K562 (cell line): ENCODE results near the gene NLRX1. TPM values are rescaled to one million over a fixed set of nuclear protein-coding genes. Genes with fewer than 3 reads are reported as not detected.

ENCODE experiments used
- DMBX1 ChIP-seq: fragments of 250-450 bp; sonication (Bioruptor Pico); IDR thresholded peaks from 2 replicates; pipeline ENCODE4 v1.8.0; 2022; ENCODE audit warnings: inconsistent platforms, mild to moderate bottlenecking, moderate library complexity, borderline replicate concordance
- FOXA3 ChIP-seq, 2 experiments: fragments of 450-650 bp in 1 of 2; sonication (generic) in 1 of 2; formaldehyde crosslinking; IDR thresholded peaks in 1 of 2; conservative IDR thresholded peaks in 1 of 2; 2 replicates each; pipeline versions ENCODE4 v1.4.0 to v1.8.0; 2020 to 2022; ENCODE audit warnings: mild to moderate bottlenecking in 2 of 2, missing genetic modification reagents in 1 of 2
- FUS ChIP-seq: fragments of 200-400 bp; formaldehyde crosslinking; optimal IDR thresholded peaks from 2 replicates; pipeline ENCODE3; 2017; ENCODE audit warnings: low read depth, low read length
- HNRNPH1 ChIP-seq: fragments of 200-400 bp; formaldehyde crosslinking; optimal IDR thresholded peaks from 2 replicates; pipeline ENCODE3; 2017; ENCODE audit warnings: low read depth, mild to moderate bottlenecking, low read length, moderate library complexity
- L3MBTL2 ChIP-seq: fragments of 450-650 bp; IDR thresholded peaks from 2 replicates; pipeline ENCODE4 v1.6.1; 2016; ENCODE audit warnings: mild to moderate bottlenecking, moderate library complexity
- MAX ChIP-seq: sonication (generic); formaldehyde crosslinking; IDR thresholded peaks from 2 replicates; pipeline ENCODE4 v1.9.0; 2022; ENCODE audit warnings: mild to moderate bottlenecking, missing genetic modification reagents
- MTA3 ChIP-seq: fragments of 450-650 bp; formaldehyde crosslinking; IDR thresholded peaks from 2 replicates; pipeline ENCODE4 v1.6.1; 2017; ENCODE audit warnings: mild to moderate bottlenecking, borderline replicate concordance
- POLR2H ChIP-seq: IDR thresholded peaks from 2 replicates; pipeline ENCODE4 v1.6.1; 2016; ENCODE audit warnings: missing genetic modification characterization, low read depth, mild to moderate bottlenecking, control low read depth, missing compliant biosample characterization, moderate library complexity
- SMAD1 ChIP-seq: fragments of 150-350 bp; IDR thresholded peaks from 2 replicates; pipeline ENCODE4 v1.6.1; 2014; ENCODE audit warnings: low read length, low read depth; ENCODE audit not compliant: partially characterized antibody
- SMAD4 ChIP-seq: fragments of 250-450 bp; sonication (Bioruptor Pico); conservative IDR thresholded peaks from 2 replicates; pipeline ENCODE4 v1.8.0; 2021; ENCODE audit warnings: inconsistent platforms, mild to moderate bottlenecking, moderate library complexity
- SMC3 ChIP-seq: conservative IDR thresholded peaks from 2 replicates; pipeline ENCODE4 v1.6.1; 2011; ENCODE audit warnings: low read depth, low read length, improper control_type of control experiment; ENCODE audit not compliant: insufficient read depth
- SRSF3 ChIP-seq: fragments of 200-400 bp; formaldehyde crosslinking; IDR thresholded peaks from 2 replicates; pipeline ENCODE4 v1.6.1; 2016; ENCODE audit warnings: mild to moderate bottlenecking, low read length, moderate library complexity; ENCODE audit not compliant: insufficient read depth
- THRB ChIP-seq: fragments of 450-650 bp; formaldehyde crosslinking; conservative IDR thresholded peaks from 2 replicates; pipeline ENCODE4 v1.4.0; 2022; ENCODE audit warnings: mild to moderate bottlenecking, missing genetic modification characterization
- TRIM24 ChIP-seq, 2 experiments: fragments of 450-650 bp; IDR thresholded peaks; 2 replicates each; pipeline ENCODE4 v1.6.1; 2016
- XRCC3 ChIP-seq: fragments of 450-650 bp; IDR thresholded peaks from 2 replicates; pipeline ENCODE4 v1.6.1; 2017; ENCODE audit warnings: mild to moderate bottlenecking, moderate library complexity
- ZFP91 ChIP-seq: sonication (generic); formaldehyde crosslinking; IDR thresholded peaks from 2 replicates; pipeline ENCODE4 v1.8.0; 2022; ENCODE audit warnings: mild to moderate bottlenecking, missing genetic modification reagents
- ZNF146 ChIP-seq: IDR thresholded peaks from one replicate; pipeline ENCODE4 v1.6.1; 2018; ENCODE audit warnings: missing compliant biosample characterization; ENCODE audit not compliant: unreplicated experiment
- ZNF3 ChIP-seq: fragments of 250-450 bp; sonication (Bioruptor Pico); IDR thresholded peaks from 2 replicates; pipeline ENCODE4 v1.5.0; 2021; ENCODE audit warnings: mild to moderate bottlenecking, moderate library complexity
- ZNF41 ChIP-seq: fragments of 250-450 bp; sonication (Bioruptor Pico); conservative IDR thresholded peaks from 2 replicates; pipeline ENCODE4 v1.4.0; 2020; ENCODE audit warnings: mild to moderate bottlenecking
- ZNF766 ChIP-seq: fragments of 200-800 bp; sonication (Bioruptor generic); conservative IDR thresholded peaks from 2 replicates; pipeline ENCODE4 v1.6.1; 2016; ENCODE audit warnings: missing genetic modification characterization, missing compliant biosample characterization
- polyA plus RNA-seq, 8 experiments: library from polyadenylated mRNA; depleted of rRNA in 4 of 8; stranded (reverse) in 5 of 8; unstranded in 3 of 8; fragments of >200 nt; fragmentation: Nextera tagmentation in 2 of 8; fragmentation: Illumina TruSeq in 1 of 8; extraction: Ambion mirVana in 2 of 8; extraction: Trizol in 1 of 8; gene quantifications; 2 replicates each; pipeline versions ENCODE4 v1.2.1 to v1.2.3, GENCODE V29; 2011 to 2014; ENCODE audit warnings: inconsistent platforms in 1 of 8, missing spikeins in 1 of 8
- total RNA-seq, 7 experiments: library from RNA; depleted of rRNA in 6 of 7; stranded (reverse); fragments of >200 nt in 6 of 7; fragmentation: Illumina TruSeq in 2 of 7; extraction: Trizol in 2 of 7; gene quantifications; 2 replicates each; pipeline versions ENCODE4 v1.2.1 to v1.2.3, GENCODE V29; 2011 to 2021; ENCODE audit warnings: low replicate concordance in 1 of 7
- TF ChIP-seq, protein P1 (sequence below): fragments of 450-650 bp; IDR thresholded peaks from 2 replicates; pipeline ENCODE4 v1.6.1; 2017; ENCODE audit warnings: antibody characterized with exemption
- TF ChIP-seq, protein P2 (sequence below): fragments of 450-650 bp; formaldehyde crosslinking; IDR thresholded peaks from 2 replicates; pipeline ENCODE4 v1.4.0; 2022; ENCODE audit warnings: missing genetic modification characterization

NLRX1 gene
- total and polyA plus RNA-seq, 9 of the 15 experiments (the other 6 are each of a cell fraction or from before 2014, with no cell fraction given): 0.04 to 2.3 (median 0.69) TPM

DNA sequence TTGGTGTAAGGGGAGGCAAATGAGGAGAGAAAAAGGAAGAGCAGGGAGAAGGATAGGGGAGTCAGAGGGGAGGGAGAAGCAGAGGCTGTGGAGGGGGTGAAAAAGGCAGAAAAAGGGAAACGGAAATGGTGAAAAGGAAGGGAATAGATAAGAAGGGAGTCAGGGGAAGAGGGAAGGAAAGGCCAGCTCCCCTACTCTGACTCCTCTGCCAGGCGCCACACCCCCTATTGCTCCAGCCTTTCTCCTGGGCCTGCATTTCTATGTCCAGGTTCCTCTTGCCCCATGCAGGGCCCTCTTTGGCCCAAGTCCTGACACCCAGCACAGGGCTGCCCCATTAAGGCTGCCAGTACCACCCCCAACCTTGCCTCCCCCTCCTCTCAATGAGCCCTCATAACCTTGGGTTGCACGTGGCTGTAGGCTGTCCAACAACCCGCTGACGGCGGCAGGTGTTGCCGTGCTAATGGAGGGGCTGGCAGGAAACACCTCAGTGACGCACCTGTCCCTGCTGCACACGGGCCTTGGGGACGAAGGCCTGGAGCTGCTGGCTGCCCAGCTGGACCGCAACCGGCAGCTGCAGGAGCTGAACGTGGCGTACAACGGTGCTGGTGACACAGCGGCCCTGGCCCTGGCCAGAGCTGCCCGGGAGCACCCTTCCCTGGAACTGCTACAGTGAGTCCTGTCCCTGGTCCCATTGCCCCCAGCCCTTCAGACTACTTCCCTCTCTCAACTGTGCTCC lies 13.3 kb downstream of the NLRX1 start (continued):
- TF ChIP-seq L3MBTL2 (no peak), ZFP91 (CRISPR knock-in tag) (no peak), DMBX1 (CRISPR knock-in tag) (no peak), SMAD1 (no peak), ZNF766 (CRISPR knock-in tag) (0 out of 2 replicates have a peak, but pooled peaks have one; percentile 60), SMC3 (no peak), SMAD4 (CRISPR knock-in tag) (no peak), POLR2H (tag) (no peak), HNRNPH1 (no peak), MTA3 (no peak), ZNF146 (CRISPR knock-in tag) (no peak), THRB (peak; percentile 56; the same call in 1 of the 2 replicates), FOXA3 (CRISPR knock-in tag; conservative IDR thresholded peaks at IDR 0.05 in 1 of 2, IDR thresholded peaks at IDR 0.05 in 1 of 2) (no peak), ZNF41 (CRISPR knock-in tag) (no peak), FUS (no peak), MAX (CRISPR knock-in tag) (peak; percentile 43; the same call in 1 of the 2 replicates), TRIM24 (IDR thresholded peaks at IDR 0.05) (no peak), XRCC3 (no peak), ZNF3 (CRISPR knock-in tag) (no peak), SRSF3 (no peak)
- TF ChIP-seq, protein P1, sequence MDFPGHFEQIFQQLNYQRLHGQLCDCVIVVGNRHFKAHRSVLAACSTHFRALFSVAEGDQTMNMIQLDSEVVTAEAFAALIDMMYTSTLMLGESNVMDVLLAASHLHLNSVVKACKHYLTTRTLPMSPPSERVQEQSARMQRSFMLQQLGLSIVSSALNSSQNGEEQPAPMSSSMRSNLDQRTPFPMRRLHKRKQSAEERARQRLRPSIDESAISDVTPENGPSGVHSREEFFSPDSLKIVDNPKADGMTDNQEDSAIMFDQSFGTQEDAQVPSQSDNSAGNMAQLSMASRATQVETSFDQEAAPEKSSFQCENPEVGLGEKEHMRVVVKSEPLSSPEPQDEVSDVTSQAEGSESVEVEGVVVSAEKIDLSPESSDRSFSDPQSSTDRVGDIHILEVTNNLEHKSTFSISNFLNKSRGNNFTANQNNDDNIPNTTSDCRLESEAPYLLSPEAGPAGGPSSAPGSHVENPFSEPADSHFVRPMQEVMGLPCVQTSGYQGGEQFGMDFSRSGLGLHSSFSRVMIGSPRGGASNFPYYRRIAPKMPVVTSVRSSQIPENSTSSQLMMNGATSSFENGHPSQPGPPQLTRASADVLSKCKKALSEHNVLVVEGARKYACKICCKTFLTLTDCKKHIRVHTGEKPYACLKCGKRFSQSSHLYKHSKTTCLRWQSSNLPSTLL: no peak
- TF ChIP-seq, protein P2, sequence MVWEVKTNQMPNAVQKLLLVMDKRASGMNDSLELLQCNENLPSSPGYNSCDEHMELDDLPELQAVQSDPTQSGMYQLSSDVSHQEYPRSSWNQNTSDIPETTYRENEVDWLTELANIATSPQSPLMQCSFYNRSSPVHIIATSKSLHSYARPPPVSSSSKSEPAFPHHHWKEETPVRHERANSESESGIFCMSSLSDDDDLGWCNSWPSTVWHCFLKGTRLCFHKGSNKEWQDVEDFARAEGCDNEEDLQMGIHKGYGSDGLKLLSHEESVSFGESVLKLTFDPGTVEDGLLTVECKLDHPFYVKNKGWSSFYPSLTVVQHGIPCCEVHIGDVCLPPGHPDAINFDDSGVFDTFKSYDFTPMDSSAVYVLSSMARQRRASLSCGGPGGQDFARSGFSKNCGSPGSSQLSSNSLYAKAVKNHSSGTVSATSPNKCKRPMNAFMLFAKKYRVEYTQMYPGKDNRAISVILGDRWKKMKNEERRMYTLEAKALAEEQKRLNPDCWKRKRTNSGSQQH (CRISPR knock-in tag): no peak
